Neural progenitor cell (in vitro differentiated cells): ENCODE data around the gene KCNH2.

Experiments
- CTCF ChIP-seq: fragments of 200-600 bp; sonication (generic); IDR thresholded peaks from 2 replicates; pipeline ENCODE4 v1.5.1; 2017; ENCODE audit warnings: antibody characterized with exemption, mild to moderate bottlenecking
- EZH2 ChIP-seq: fragments of 200-600 bp; sonication (generic); IDR thresholded peaks from 2 replicates; pipeline ENCODE4 v1.6.1; 2017; ENCODE audit warnings: antibody characterized with exemption, mild to moderate bottlenecking, moderate library complexity

GRCh38 chr7:150992833-150993302 lies 14.7 kb upstream of the KCNH2 start:
- TF ChIP-seq CTCF, result no peak
- no peak for TF ChIP-seq EZH2
